H9 (cell line): ENCODE data around the gene ARHGAP15. TPM values are rescaled to one million over a fixed set of nuclear protein-coding genes. Genes with fewer than 3 reads are reported as not detected.

ENCODE experiments used
- DNase-seq: peaks from one replicate; pipeline ENCODE4 v3.0.0-alpha.2; 2017
- H2AFZ ChIP-seq: one replicate; pipeline ENCODE4 v1.6.1; 2013; ENCODE audit warnings: mild to moderate bottlenecking, low read length, control low read depth, moderate library complexity
- H2AK5ac ChIP-seq: 2 replicates; pipeline ENCODE4 v1.6.1; 2013; ENCODE audit warnings: low read length, control low read depth, mixed read lengths; ENCODE audit not compliant: insufficient read length
- H2BK120ac ChIP-seq: one replicate; pipeline ENCODE4 v1.6.1; 2013; ENCODE audit warnings: low read depth, mild to moderate bottlenecking, low read length, control low read depth, inconsistent platforms; ENCODE audit not compliant: poor library complexity, severe bottlenecking
- H2BK12ac ChIP-seq: 2 replicates; pipeline ENCODE4 v1.6.1; 2013; ENCODE audit warnings: low read length, control low read depth, mixed read lengths, low read depth; ENCODE audit not compliant: insufficient read length
- H2BK15ac ChIP-seq: 2 replicates; pipeline ENCODE4 v1.6.1; 2013; ENCODE audit warnings: low read depth, low read length, control low read depth
- H2BK20ac ChIP-seq: one replicate; pipeline ENCODE4 v1.6.1; 2013; ENCODE audit warnings: low read depth, mild to moderate bottlenecking, low read length, control low read depth, inconsistent platforms; ENCODE audit not compliant: poor library complexity, severe bottlenecking
- H2BK5ac ChIP-seq: 2 replicates; pipeline ENCODE4 v1.6.1; 2013; ENCODE audit warnings: low read length, control low read depth, mixed read lengths; ENCODE audit not compliant: insufficient read length
- H3K14ac ChIP-seq: 2 replicates; pipeline ENCODE4 v1.6.1; 2013; ENCODE audit warnings: low read length, control low read depth; ENCODE audit not compliant: insufficient read depth
- H3K18ac ChIP-seq: 2 replicates; pipeline ENCODE4 v1.6.1; 2013; ENCODE audit warnings: low read depth, mild to moderate bottlenecking, mixed read lengths, low read length, control low read depth; ENCODE audit not compliant: insufficient read length
- H3K23ac ChIP-seq: 2 replicates; pipeline ENCODE4 v1.6.1; 2013; ENCODE audit warnings: low read length, control low read depth, mixed read lengths, low read depth; ENCODE audit not compliant: insufficient read length
- H3K23me2 ChIP-seq: 2 replicates; pipeline ENCODE4 v1.6.1; 2013; ENCODE audit warnings: low read depth, mild to moderate bottlenecking, mixed read lengths, low read length, control low read depth; ENCODE audit not compliant: insufficient read length, poor library complexity, severe bottlenecking
- H3K27ac ChIP-seq: 2 replicates; pipeline ENCODE4 v1.5.1; 2013; ENCODE audit warnings: low read length, control low read depth, mixed read lengths, low read depth; ENCODE audit not compliant: insufficient read length
- H3K27me3 ChIP-seq: 2 replicates; pipeline ENCODE4 v1.6.1; 2013; ENCODE audit warnings: low read length, control low read depth, inconsistent platforms; ENCODE audit not compliant: insufficient read depth
- H3K4ac ChIP-seq: 2 replicates; pipeline ENCODE4 v1.6.1; 2013; ENCODE audit warnings: low read depth, mild to moderate bottlenecking, control low read depth, inconsistent platforms, low read length, moderate library complexity
- H3K4me1 ChIP-seq: 2 replicates; pipeline ENCODE4 v1.6.1; 2013; ENCODE audit warnings: low read length, control low read depth, inconsistent platforms; ENCODE audit not compliant: insufficient read depth
- H3K4me2 ChIP-seq: 2 replicates; pipeline ENCODE4 v1.6.1; 2013; ENCODE audit warnings: low read length, control low read depth, mixed read lengths; ENCODE audit not compliant: insufficient read length, insufficient read depth
- H3K56ac ChIP-seq: 2 replicates; pipeline ENCODE4 v1.6.1; 2013; ENCODE audit warnings: low read depth, mild to moderate bottlenecking, mixed read lengths, low read length, control low read depth; ENCODE audit not compliant: insufficient read length
- H3K79me1 ChIP-seq: 2 replicates; pipeline ENCODE4 v1.6.1; 2013; ENCODE audit warnings: low read depth, mild to moderate bottlenecking, moderate library complexity, low read length, control low read depth, inconsistent platforms; ENCODE audit not compliant: insufficient read depth, poor library complexity, severe bottlenecking
- H3K79me2 ChIP-seq: 2 replicates; pipeline ENCODE4 v1.6.1; 2013; ENCODE audit warnings: low read length, control low read depth, inconsistent platforms; ENCODE audit not compliant: insufficient read depth
- H3K9ac ChIP-seq: 2 replicates; pipeline ENCODE4 v1.6.1; 2013; ENCODE audit warnings: low read length, control low read depth, mixed read lengths; ENCODE audit not compliant: insufficient read length; ENCODE audit errors: extremely low read depth
- H3K9me3 ChIP-seq: one replicate; pipeline ENCODE4 v1.6.1; 2013; ENCODE audit warnings: low read depth, low read length, inconsistent platforms; ENCODE audit not compliant: control insufficient read depth
- H3T11ph ChIP-seq: one replicate; pipeline ENCODE4 v1.6.1; 2013; ENCODE audit warnings: mild to moderate bottlenecking, low read length, control low read depth, inconsistent platforms
- H4K20me1 ChIP-seq: one replicate; pipeline ENCODE4 v1.6.1; 2013; ENCODE audit not compliant: control insufficient read depth, insufficient read length, insufficient read depth
- H4K5ac ChIP-seq: 2 replicates; pipeline ENCODE4 v1.6.1; 2013; ENCODE audit warnings: low read depth, mild to moderate bottlenecking, mixed read lengths, low read length, control low read depth; ENCODE audit not compliant: insufficient read length
- H4K8ac ChIP-seq: replicated peaks from 2 replicates; pipeline ENCODE4 v1.6.1; 2013; ENCODE audit warnings: low read length, control low read depth, mixed read lengths, low read depth; ENCODE audit not compliant: insufficient read length
- H4K91ac ChIP-seq: 2 replicates; pipeline ENCODE4 v1.6.1; 2013; ENCODE audit warnings: low read depth, mild to moderate bottlenecking, moderate library complexity, mixed read lengths, low read length, control low read depth; ENCODE audit not compliant: insufficient read length
- H3K27ac Mint-ChIP-seq, 3 experiments: 2 replicates in 2 of 3; 3 replicates in 1 of 3; pipeline ENCODE4 v1.8.0; 2020 to 2021; ENCODE audit warnings: mixed read lengths in 3 of 3, mild to moderate bottlenecking in 1 of 3, moderate library complexity in 1 of 3
- H3K27me3 Mint-ChIP-seq: 2 replicates; pipeline ENCODE4 v1.8.0; 2021; ENCODE audit warnings: low read depth, mild to moderate bottlenecking, moderate library complexity, mixed read lengths
- H3K36me3 Mint-ChIP-seq, 3 experiments: 2 replicates in 2 of 3; 3 replicates in 1 of 3; pipeline ENCODE4 v1.8.0; 2020 to 2021; ENCODE audit warnings: low read depth in 3 of 3, mixed read lengths in 3 of 3; ENCODE audit not compliant: insufficient read depth in 1 of 3
- H3K4me1 Mint-ChIP-seq, 2 experiments: 2 replicates each; pipeline ENCODE4 v1.8.0; 2020; ENCODE audit warnings: mixed read lengths in 2 of 2
- H3K4me3 Mint-ChIP-seq, 2 experiments: 2 replicates in 1 of 2; 3 replicates in 1 of 2; pipeline ENCODE4 v1.8.0; 2020 to 2021; ENCODE audit warnings: mild to moderate bottlenecking in 2 of 2, mixed read lengths in 2 of 2, moderate library complexity in 1 of 2
- H3K9me3 Mint-ChIP-seq, 2 experiments: 2 replicates in 1 of 2; 3 replicates in 1 of 2; pipeline ENCODE4 v1.8.0; 2020; ENCODE audit warnings: mild to moderate bottlenecking in 2 of 2, mixed read lengths in 2 of 2, moderate library complexity in 1 of 2
- CTCF ChIP-seq: fragments of 200-600 bp; sonication (generic); conservative IDR thresholded peaks from 3 replicates; pipeline ENCODE4 v1.8.0; 2021; ENCODE audit warnings: antibody characterized with exemption, mild to moderate bottlenecking
- WGBS: extraction: QIAGEN DNeasy Blood & Tissue Kit; methylation state at CpG from one replicate; pipeline ENCODE4 v1.1.7; 2013; ENCODE audit warnings: missing lambda C conversion rate, low lambda C conversion rate, mixed read lengths; ENCODE audit not compliant: insufficient read length; ENCODE audit errors: extremely low coverage; 5-methylcytosine and 5-hydroxymethylcytosine counted together
- total RNA-seq: library from RNA; stranded (reverse); gene quantifications from 2 replicates; pipeline ENCODE4 v1.2.1, GENCODE V29; 2021

Gene ARHGAP15
- total RNA-seq, 1 experiment from 2014 or later = not detected

- Histone ChIP-seq H3K56ac (no peak overlapping the region), H3K9me3 (no peaks in the 10 kb centered on the region), H3T11ph (no peak overlapping the region), H4K5ac (no peak overlapping the region), H2BK15ac (no peak overlapping the region), H4K8ac (no peak overlapping the region), H3K4ac (no peak overlapping the region), H2BK20ac (no peak overlapping the region), H4K91ac (no peak overlapping the region), H4K20me1 (no peaks in the 10 kb centered on the region), H3K27me3 (no peaks in the 10 kb centered on the region), H3K4me1 (no peaks in the 10 kb centered on the region), H2BK5ac (no peak overlapping the region), H2AK5ac (no peak overlapping the region), H2BK12ac (no peak overlapping the region), H3K79me1 (no peaks in the 10 kb centered on the region), H3K14ac (no peak overlapping the region), H3K23ac (no peak overlapping the region), H3K79me2 (no peaks in the 10 kb centered on the region), H2BK120ac (no peak overlapping the region), H2AFZ (no peak overlapping the region), H3K9ac (no peak overlapping the region), H3K4me2 (no peak overlapping the region), H3K23me2 (no peaks in the 10 kb centered on the region), H3K27ac (no peak overlapping the region), H3K18ac (no peak overlapping the region)
- Mint-ChIP-seq H3K4me3 (no peak overlapping the region), H3K27ac (no peak overlapping the region), H3K36me3 (no peaks in the 10 kb centered on the region), H3K27me3 (no peaks in the 10 kb centered on the region), H3K4me1 (peaks cover 8 to 14% of the 10 kb centered on the region in 2 experiments), H3K9me3 (no peaks in the 10 kb centered on the region)
- no peak for TF ChIP-seq CTCF
- DNase-seq = no peak
- no CpG with 5 or more reads among the region's 3 CpGs for WGBS
These were observed 125.9 kb downstream of the ARHGAP15 start for GRCh38 chr2:143255086-143255485.
